H1 (cell line): ENCODE data around the gene AMN.

Experiments used
- ATF2 ChIP-seq: IDR thresholded peaks from 2 replicates; pipeline ENCODE4 v1.6.1; 2012; ENCODE audit warnings: low read length, inconsistent platforms
- CREB1 ChIP-seq: IDR thresholded peaks from 2 replicates; pipeline ENCODE4 v1.6.1; 2012; ENCODE audit warnings: inconsistent platforms
- EGR1 ChIP-seq: IDR thresholded peaks from 2 replicates; pipeline ENCODE4 v1.6.1; 2011; ENCODE audit warnings: low read depth, low read length, borderline replicate concordance
- POLR2AphosphoS5 ChIP-seq: IDR thresholded peaks from 2 replicates; pipeline ENCODE4 v1.6.1; 2011; ENCODE audit warnings: low read depth, low read length
- TF ChIP-seq, protein P1 (sequence below), 3 experiments: IDR thresholded peaks; 1 replicate in 2 of 3; 2 replicates in 1 of 3; pipeline versions ENCODE4 v1.5.1 to v1.6.1; 2011; ENCODE audit warnings: low read length in 3 of 3, mild to moderate bottlenecking in 3 of 3, inconsistent platforms in 2 of 3, low read depth in 1 of 3, moderate library complexity in 1 of 3; ENCODE audit not compliant: insufficient read depth in 1 of 3; ENCODE audit errors: control extremely low read depth in 1 of 3

DNA sequence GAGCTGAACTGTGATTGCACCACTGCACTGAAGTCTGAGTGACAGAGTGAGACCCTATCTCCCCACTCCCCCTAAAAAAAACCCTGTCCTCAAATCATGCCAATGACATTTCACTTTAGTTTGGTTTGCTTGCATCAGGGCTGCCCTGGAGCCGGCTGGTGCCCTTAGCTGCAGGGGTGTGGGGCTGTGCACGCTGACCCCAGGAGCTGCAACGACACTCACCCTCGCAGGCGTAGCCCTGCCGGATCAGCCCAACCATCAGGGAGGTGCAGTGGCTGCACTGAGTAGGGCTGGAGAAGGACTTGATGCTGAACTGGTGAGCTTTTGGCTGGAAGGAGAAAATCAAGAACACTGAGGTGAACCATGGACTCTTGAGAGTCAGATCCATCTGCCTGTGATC lies 29.8 kb downstream of the AMN start:
- TF ChIP-seq ATF2 (no peak), EGR1 (no peak), CREB1 (no peak), POLR2AphosphoS5 (no peak)
- TF ChIP-seq, protein P1, sequence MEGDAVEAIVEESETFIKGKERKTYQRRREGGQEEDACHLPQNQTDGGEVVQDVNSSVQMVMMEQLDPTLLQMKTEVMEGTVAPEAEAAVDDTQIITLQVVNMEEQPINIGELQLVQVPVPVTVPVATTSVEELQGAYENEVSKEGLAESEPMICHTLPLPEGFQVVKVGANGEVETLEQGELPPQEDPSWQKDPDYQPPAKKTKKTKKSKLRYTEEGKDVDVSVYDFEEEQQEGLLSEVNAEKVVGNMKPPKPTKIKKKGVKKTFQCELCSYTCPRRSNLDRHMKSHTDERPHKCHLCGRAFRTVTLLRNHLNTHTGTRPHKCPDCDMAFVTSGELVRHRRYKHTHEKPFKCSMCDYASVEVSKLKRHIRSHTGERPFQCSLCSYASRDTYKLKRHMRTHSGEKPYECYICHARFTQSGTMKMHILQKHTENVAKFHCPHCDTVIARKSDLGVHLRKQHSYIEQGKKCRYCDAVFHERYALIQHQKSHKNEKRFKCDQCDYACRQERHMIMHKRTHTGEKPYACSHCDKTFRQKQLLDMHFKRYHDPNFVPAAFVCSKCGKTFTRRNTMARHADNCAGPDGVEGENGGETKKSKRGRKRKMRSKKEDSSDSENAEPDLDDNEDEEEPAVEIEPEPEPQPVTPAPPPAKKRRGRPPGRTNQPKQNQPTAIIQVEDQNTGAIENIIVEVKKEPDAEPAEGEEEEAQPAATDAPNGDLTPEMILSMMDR (IDR thresholded peaks at IDR 0.05; ENCODE audit: control extremely low read depth in 1 of 3, insufficient read depth in 1 of 3, low read depth in 1 of 3, low read length in 3 of 3): no peak
